Activated CD8-positive, alpha-beta memory T cell treated with anti-CD3 and anti-CD28 coated beads for 4 hours (primary cell): Measurements from ENCODE around the gene ZBTB25.
A peak's percentile ranks its signal among the peaks of the same experiment; 100 is the strongest.
"Not testable (repeated sequence)": the region's sequence is repeated elsewhere in the genome, so short reads cannot be mapped to it uniquely, and the experiment has no call there.

Experiments used
- DNase-seq, 2 donors: peaks; one replicate each; pipeline ENCODE4 v3.0.0-alpha.2; 2020; ENCODE audit warnings: low read depth in 2 of 2

ZBTB25 gene, protein sequence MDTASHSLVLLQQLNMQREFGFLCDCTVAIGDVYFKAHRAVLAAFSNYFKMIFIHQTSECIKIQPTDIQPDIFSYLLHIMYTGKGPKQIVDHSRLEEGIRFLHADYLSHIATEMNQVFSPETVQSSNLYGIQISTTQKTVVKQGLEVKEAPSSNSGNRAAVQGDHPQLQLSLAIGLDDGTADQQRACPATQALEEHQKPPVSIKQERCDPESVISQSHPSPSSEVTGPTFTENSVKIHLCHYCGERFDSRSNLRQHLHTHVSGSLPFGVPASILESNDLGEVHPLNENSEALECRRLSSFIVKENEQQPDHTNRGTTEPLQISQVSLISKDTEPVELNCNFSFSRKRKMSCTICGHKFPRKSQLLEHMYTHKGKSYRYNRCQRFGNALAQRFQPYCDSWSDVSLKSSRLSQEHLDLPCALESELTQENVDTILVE

DNA sequence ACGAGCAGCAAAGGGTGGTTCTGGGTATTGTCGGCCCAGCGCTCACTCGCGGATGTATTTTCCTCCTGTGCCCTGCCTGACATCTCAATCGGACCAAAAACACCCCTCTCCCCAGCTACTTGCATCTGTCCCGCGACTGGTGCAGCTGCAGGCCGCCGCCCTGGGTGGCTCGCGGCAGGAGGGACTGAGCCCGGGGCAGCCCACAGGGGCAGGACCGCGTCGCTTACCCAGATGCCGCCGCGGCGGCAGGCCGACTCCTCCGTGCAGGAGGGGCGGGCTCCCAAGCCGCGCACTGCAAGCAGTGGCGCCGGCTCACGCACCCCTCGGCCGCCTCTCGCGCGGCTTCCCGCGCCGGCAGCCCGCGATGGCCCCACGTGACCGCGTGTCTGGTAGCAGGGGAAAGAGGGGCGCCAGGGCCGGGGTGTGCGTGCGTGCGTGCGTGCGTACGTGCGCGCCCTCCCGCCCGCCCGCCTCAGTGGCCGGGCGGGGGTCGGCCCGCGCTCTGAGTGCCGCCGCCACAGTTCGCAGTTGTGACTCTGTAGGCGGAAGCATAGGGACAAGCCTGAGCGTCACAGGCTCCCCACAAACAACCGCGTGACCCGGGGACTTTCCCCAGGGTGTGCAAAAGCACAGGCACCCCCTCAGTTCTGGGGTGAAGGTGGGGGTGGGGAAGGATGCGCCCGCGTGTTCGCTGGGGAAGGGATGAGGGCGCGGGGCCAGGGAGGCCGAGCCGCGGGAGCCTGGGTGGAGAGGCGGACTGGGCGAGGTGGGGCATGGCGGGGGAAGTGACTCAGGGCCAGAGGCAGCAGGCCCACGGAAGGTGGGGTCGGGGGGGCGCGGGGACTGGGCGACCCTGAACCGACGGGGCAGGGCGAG is at the start of gene ZBTB25:
TSS of gene ZBTB25 (minus strand) at position 405 of the 876 bp plus-strand sequence. CDS start 13,305 bp downstream, outside the sequence.
- peak; percentile 93 to 96 for DNase-seq

DNA sequence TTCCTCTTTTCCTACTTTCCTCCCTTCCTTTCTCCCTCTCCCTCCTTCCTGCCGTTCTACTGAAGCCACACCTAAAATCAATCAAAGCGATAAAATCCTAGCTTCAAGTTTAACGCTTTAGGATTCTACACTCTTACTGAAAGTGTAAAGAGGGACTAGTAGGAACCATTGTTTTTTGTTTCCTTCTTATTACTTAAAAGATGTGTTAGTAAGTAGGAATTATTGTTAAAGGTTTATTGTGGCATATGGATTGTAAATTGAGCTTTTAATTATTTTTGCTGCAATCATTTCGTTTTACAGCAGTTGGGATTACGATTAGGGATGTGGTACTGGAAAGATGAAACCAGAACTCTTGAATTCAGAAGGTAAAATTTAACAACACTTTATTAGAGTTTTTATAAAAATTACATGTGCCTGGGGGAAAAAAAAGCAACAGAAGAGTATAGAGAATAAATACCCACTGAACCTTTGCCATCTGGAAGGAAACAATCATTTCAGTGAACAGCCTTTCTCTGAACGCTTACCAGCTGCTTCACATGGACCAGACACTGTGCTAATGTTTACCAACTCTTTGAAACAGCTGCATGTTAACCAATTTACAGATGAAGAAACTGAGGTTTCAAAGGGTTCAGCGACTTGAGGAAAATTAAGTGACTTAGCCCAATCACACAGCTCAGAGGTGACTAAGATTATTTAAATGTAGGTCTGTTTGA is 47.1 kb upstream of the ZBTB25 start:
- no peak for DNase-seq

DNA sequence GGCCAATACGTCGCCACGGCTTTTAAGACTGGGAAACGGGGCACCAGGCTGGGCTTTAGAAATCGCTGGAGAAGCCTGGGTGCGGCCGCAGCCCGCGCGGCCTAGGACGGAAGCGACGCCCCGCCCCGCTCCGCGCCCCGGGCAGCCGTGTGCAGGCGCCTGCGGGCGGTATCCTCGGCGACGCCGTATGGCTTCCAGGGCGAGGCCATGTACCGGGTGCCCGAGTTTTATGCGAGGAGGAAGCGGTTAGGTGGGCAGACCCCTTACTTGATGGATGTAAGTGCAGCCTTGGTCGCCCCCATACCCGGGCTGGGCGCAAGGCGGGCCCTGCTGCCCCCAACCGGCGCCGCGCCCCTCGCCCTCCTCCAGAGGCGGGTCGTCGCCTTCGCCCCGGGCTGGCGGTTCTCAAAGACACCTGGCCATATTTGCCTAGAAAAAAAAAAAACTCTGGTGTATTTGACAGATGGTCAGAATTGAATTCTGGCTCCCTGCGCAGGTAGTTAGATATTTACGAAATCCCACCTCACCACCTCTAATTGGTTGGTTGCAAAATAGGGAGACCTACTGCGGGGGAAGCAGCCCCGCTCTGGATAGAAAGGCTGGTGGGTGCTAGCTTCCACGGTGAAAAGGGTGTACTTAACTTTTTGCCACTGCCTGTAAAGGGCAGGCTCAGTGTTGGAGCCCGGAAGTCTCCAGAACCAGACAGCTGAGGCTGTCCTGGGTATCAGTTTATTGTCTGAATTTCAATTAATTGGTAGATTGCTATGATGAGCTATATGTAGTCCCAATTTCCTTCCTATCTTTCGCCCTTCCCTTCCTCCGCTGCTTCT is 46.4 kb upstream of the ZBTB25 start, which contains the start of gene PPP1R36:
TSS of gene PPP1R36 (plus strand) at position 171 of the 830 bp plus-strand sequence. CDS start at position 208, 37 bp downstream.
- no peak for DNase-seq

DNA sequence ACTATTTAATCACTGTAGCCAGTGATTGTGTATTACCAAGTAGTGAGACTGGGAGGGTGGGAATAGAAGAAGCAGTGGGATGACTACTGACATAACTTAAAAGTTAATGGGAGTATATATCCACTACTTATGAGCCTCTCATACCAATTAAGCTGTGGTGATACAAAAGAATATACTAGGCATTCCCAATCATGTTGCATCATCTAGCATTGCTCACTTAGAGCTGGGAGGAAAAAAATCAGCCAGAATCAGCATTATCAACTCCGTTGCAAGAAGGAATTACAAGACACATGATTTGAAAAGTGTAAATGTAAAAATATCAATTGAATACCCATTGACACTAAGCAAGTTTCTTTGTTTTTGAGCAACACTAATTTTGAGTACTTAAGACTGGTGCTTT is 45.4 kb upstream of the ZBTB25 start:
- DNase-seq: no peak

DNA sequence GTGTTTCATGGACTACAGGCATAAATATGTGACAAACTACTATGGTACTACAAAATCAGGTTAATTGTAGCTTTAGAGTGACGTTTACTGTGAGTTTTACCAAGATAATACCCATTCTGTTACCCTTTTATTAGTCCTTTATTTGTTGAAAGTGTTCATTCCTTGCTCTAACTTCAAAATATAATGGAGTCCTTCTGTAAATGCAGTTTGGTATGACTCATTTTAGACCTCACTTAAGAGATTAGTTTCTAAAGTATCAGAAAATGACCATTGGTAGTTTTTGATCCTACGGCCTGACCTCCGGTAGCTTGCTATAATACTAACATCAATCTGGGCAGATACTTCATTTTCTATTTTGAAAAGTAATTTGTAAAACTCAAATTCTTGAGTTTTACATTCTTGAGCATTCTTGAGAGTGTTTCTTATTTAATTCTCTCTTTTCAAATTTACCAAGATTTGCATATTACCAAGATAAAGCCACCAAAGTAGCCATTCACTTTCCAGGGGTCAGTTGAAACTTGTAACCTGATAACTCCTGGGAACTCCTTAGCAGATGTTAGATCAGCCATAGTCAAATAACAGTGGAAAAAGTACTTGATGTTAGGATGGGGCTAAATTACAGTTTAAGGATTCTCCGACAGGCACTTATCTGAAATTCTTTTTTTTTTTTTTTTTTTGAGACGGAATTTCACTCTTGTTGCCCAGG is 41.1 kb upstream of the ZBTB25 start:
- no peak for DNase-seq

DNA sequence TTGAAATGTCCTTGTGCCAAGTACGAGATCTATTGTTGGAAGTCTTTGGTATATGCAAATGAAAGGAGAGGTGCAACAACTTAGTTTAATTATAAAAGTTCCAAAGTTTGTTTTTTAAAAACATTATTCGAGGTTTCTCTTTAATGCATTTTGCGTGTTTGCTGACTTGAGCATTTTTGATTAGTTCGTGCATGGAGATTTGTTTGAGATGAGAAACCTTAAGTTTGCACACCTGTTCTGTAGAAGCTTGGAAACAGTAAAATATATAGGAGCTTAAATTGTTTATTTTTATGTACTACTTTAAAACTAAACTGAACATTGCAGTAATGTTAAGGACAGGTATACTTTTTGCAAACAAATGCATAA is 39.2 kb upstream of the ZBTB25 start:
- no peak for DNase-seq

DNA sequence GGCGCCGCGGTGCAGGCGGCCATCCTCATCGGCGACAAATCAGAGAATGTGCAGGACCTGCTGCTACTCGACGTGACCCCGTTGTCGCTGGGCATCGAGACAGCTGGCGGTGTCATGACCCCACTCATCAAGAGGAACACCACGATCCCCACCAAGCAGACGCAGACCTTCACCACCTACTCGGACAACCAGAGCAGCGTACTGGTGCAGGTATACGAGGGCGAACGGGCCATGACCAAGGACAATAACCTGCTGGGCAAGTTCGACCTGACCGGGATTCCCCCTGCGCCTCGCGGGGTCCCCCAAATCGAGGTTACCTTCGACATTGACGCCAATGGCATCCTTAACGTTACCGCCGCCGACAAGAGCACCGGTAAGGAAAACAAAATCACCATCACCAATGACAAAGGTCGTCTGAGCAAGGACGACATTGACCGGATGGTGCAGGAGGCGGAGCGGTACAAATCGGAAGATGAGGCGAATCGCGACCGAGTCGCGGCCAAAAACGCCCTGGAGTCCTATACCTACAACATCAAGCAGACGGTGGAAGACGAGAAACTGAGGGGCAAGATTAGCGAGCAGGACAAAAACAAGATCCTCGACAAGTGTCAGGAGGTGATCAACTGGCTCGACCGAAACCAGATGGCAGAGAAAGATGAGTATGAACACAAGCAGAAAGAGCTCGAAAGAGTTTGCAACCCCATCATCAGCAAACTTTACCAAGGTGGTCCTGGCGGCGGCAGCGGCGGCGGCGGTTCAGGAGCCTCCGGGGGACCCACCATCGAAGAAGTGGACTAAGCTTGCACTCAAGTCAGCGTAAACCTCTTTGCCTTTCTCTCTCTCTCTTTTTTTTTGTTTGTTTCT is 38.6 kb upstream of the ZBTB25 start:
- no peak for DNase-seq

DNA sequence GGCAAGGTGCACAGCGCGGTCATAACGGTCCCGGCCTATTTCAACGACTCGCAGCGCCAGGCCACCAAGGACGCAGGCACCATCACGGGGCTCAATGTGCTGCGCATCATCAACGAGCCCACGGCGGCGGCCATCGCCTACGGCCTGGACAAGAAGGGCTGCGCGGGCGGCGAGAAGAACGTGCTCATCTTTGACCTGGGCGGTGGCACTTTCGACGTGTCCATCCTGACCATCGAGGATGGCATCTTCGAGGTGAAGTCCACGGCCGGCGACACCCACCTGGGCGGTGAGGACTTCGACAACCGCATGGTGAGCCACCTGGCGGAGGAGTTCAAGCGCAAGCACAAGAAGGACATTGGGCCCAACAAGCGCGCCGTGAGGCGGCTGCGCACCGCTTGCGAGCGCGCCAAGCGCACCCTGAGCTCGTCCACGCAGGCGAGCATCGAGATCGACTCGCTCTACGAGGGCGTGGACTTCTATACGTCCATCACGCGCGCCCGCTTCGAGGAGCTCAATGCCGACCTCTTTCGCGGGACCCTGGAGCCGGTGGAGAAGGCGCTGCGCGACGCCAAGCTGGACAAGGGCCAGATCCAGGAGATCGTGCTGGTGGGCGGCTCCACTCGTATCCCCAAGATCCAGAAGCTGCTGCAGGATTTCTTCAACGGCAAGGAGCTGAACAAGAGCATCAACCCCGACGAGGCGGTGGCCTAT is 37.8 kb upstream of the ZBTB25 start:
- no peak for DNase-seq

DNA sequence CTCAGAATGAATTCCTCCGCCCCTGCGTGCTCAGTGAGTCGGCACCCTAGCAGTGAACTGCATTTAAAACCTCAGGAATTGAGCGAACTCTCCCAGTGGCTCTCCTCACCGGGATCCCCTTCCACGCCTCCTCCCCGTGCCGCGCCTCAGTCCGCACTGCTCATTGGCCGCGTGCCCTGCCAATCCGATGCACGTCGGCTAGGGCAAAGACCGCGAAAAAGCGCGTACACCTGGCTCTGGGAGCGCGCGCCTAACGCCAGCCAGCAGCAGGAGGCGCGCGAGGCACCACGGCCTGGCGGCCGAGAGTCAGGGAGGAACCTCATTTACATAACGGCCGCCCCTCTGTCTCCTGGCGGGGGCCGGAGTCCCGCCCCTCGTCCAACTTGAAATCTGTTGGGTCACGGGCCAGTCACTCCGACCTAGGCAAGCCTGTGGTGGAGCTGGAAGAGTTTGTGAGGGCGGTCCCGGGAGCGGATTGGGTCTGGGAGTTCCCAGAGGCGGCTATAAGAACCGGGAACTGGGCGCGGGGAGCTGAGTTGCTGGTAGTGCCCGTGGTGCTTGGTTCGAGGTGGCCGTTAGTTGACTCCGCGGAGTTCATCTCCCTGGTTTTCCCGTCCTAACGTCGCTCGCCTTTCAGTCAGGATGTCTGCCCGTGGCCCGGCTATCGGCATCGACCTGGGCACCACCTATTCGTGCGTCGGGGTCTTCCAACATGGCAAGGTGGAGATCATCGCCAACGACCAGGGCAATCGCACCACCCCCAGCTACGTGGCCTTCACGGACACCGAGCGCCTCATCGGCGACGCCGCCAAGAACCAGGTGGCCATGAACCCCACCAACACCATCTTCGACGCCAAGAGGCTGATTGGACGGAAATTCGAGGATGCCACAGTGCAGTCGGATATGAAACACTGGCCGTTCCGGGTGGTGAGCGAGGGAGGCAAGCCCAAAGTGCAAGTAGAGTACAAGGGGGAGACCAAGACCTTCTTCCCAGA is 36.9 kb upstream of the ZBTB25 start, which contains the start of gene HSPA2:
TSS of gene HSPA2 (plus strand) at position 534 of the 995 bp plus-strand sequence. CDS start at position 643, 109 bp downstream.
- peak; percentile 86 to 88 for DNase-seq

DNA sequence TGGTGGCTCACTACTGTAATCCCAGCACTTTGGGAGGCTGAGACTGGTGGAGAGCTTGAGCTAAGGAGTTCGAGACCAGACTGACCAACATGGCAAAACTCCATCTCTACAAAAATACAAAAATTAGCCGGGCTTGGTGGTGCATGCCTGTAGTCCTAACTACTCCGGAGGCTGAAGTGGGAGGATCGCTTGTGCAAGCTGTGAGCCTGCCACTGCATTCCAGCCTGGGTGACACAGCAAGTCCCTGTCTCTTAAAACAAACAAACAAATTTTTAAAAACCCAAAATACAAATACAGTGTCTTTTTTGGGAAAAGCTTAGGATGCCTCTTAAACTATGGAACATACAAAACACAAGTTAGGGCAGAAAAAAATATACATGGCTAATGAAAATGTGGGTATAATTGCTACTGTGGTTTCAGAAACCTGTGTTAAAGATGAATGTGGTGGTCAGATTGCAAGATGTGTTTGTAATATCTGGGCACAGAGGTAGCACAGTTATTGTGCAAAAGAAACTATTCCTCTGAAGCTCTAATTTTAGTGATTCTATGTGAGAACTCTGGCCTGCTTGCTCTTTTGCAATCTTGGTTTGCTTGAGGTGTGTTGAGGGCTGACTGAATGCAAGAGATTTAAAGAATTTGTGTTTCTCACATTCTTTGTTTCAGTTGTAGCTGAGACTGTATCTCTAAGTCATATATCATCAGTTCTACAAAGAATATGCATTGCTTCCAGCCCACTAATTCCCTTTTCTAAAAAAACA is 33.0 kb upstream of the ZBTB25 start:
- no peak for DNase-seq

DNA sequence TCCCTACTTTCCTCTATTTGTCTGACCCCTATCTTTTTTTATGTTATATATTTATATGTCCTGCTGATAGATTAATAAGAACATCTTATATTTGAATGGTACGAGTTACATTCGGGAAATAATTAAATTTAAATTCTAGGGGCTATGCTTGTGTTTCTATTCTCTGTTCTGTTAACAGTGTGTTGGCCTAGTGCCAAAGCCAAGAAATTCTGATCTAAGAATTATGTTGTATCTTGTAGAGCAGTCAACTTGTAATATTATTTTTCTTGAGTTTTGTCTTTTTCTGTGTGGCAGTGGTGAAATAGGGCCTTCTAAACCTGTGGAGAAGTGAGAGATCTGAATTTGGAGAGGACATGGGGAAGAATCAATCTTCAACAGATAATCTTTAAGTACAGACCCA is 27.9 kb upstream of the ZBTB25 start:
- DNase-seq: no peak

DNA sequence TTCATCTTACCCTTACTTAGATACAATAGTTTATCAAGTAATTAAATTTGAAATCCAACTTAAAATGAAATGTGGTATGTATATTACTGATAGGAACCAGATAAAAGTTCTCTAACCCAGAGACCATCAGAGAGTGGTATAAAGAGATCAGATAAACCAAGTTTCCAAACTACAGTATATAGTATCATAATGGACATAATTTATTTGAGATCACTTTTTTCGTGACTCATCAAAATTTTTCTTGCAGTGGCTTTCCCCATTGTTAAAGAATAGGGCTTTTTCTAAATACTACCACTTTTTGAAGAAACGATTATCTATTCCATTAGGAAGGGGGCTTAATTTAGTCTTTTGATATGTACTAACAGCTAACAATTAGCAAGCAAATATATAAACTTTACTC is 21.7 kb upstream of the ZBTB25 start:
- DNase-seq: no peak

DNA sequence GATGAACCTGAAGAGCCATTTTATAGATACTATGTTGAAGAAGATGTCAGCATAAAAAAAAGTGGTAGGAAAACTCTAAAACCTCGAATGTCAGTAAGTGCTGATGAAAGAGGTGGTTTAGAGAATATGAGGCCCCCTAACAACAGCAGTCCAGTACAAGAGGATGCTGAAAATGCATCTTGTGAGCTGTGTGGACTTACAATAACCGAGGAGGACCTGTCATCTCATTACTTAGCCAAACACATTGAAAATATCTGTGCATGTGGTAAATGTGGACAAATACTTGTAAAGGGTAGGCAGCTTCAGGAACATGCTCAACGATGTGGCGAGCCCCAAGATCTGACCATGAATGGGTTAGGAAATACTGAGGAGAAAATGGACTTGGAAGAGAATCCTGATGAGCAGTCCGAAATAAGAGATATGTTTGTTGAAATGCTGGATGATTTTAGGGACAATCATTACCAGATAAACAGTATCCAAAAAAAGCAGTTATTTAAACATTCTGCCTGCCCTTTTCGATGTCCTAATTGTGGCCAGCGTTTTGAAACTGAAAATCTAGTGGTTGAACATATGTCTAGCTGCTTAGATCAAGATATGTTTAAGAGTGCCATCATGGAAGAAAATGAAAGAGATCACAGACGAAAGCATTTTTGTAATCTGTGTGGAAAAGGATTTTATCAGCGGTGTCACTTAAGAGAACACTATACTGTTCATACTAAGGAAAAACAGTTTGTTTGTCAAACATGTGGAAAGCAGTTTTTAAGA is 19.1 kb upstream of the ZBTB25 start:
- no peak for DNase-seq

DNA sequence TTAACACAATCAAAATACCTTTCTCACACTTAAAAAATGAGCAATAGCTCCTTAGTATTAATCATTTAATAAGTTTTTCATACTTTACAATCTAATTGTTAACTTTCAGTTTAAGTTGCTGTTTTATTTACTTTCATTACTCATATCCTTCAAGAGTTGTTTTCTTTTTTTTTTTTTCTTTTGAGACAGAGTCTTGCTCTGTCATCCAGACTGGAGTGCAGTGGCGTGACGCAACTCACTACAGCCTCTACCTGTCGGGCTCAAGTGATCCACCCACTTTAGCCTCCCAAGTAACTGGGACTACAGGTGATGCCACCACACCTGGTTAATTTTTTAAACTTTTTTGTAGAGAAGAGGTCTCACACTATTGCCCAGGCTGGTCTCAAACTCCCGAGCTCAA is 17.1 kb upstream of the ZBTB25 start:
- no peak for DNase-seq

DNA sequence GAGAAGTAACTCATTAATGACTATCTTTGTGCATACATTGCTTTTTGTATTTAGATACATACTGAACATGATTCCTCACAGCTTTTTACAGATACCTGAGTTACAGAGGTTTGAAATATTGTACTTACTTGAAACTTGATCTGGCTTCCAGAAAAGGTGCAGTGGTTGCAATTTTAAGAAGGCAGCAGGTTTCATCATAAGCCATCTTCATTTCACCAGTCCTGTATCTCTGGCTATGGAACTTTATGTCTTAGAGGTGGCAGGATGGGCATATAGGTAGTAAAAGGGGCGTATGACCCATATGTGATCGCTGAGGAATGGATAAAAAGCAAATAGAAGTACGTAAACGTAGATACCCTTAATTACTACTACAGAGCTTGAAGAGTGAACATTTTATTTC is 14.6 kb upstream of the ZBTB25 start:
- DNase-seq: no peak

DNA sequence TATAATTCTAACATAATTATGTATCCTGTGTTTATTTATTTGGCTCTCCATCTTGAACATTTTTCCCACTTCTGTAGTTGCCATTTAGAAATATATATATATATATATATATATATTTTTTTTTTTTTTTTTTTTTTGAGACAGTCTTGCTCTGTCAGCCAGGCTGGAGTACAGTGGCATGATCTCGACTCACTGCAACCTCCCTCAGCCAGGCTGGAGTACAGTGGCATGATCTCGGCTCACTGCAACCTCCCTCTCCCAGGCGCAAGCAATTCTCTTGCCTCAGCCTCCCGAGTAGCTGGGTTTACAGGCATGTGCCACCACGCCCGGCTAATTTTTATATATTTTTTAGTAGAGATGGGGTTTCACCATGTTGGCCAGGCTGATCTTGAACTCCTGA is 14.0 kb upstream of the ZBTB25 start:
- DNase-seq: not testable (repeated sequence)
